CD4-positive, alpha-beta memory T cell (primary cell): Measurements from ENCODE around the gene CDC37L1. TPM values are rescaled to one million over a fixed set of nuclear protein-coding genes. Genes with fewer than 3 reads are reported as not detected.
A peak's percentile ranks its signal among the peaks of the same experiment; 100 is the strongest.

Experiments used
- CTCF ChIA-PET: fragments of 350-600 bp; sonication (Branson Sonifier 250); formaldehyde crosslinking; loops from one replicate; lab custom pipeline; 2021; ENCODE audit warnings: inconsistent platforms; ENCODE audit not compliant: partially characterized antibody; lab: Charles Lee
- POLR2A ChIA-PET: fragments of 350-600 bp; sonication (Branson Sonifier 250); formaldehyde crosslinking; loops from one replicate; lab custom pipeline; 2021; ENCODE audit not compliant: partially characterized antibody; lab: Charles Lee
- DNase-seq, 5 donors: peaks; one replicate each; pipeline versions ENCODE4 v3.0.0 to v3.0.0-alpha.2; 2020 to 2022; ENCODE audit warnings: mixed read lengths in 1 of 5
- H3K27ac ChIP-seq: one replicate; pipeline ENCODE4 v1.7.0; 2013; ENCODE audit warnings: low read depth, low read length
- H3K27me3 ChIP-seq: 2 replicates; pipeline ENCODE4 v1.7.0; 2013; ENCODE audit warnings: mild to moderate bottlenecking, low read length, moderate library complexity; ENCODE audit not compliant: insufficient read depth
- H3K36me3 ChIP-seq: 2 replicates; pipeline ENCODE4 v1.7.0; 2013; ENCODE audit warnings: mild to moderate bottlenecking, low read length, moderate library complexity; ENCODE audit not compliant: insufficient read depth
- H3K4me1 ChIP-seq: 2 replicates; pipeline ENCODE4 v1.7.0; 2013; ENCODE audit warnings: mild to moderate bottlenecking, low read length, moderate library complexity; ENCODE audit not compliant: insufficient read depth
- H3K4me3 ChIP-seq, 2 donors: one replicate each; pipeline ENCODE4 v1.7.0; 2013; ENCODE audit warnings: low read length in 2 of 2, mild to moderate bottlenecking in 1 of 2
- H3K9me3 ChIP-seq, 2 donors: one replicate each; pipeline ENCODE4 v1.7.0; 2013; ENCODE audit warnings: low read length in 2 of 2, control low read depth in 1 of 2; ENCODE audit not compliant: control insufficient read depth in 1 of 2
- H3K27ac Mint-ChIP-seq, 7 donors: one replicate each; pipeline ENCODE4 v1.8.0; 2020 to 2021; ENCODE audit warnings: mixed read lengths in 7 of 7, mild to moderate bottlenecking in 6 of 7, inconsistent platforms in 3 of 7, moderate library complexity in 3 of 7
- H3K27me3 Mint-ChIP-seq, 2 donors: one replicate each; pipeline ENCODE4 v1.8.0; 2020 to 2021; ENCODE audit warnings: mixed read lengths in 2 of 2
- H3K36me3 Mint-ChIP-seq, 2 donors: one replicate each; pipeline ENCODE4 v1.8.0; 2020 to 2021; ENCODE audit warnings: mixed read lengths in 2 of 2, inconsistent platforms in 1 of 2, mild to moderate bottlenecking in 1 of 2
- H3K4me1 Mint-ChIP-seq, 4 donors: one replicate each; pipeline ENCODE4 v1.8.0; 2020 to 2021; ENCODE audit warnings: mixed read lengths in 4 of 4, mild to moderate bottlenecking in 1 of 4
- H3K4me3 Mint-ChIP-seq, 8 donors: one replicate each; pipeline ENCODE4 v1.8.0; 2020 to 2021; ENCODE audit warnings: mixed read lengths in 8 of 8, mild to moderate bottlenecking in 7 of 8, moderate library complexity in 6 of 8, inconsistent platforms in 3 of 8
- H3K9me3 Mint-ChIP-seq, 8 donors: one replicate each; pipeline ENCODE4 v1.8.0; 2020 to 2021; ENCODE audit warnings: mixed read lengths in 8 of 8, mild to moderate bottlenecking in 5 of 8, inconsistent platforms in 3 of 8, moderate library complexity in 1 of 8
- intact Hi-C: fragments of 100-400 bp; cut with micrococcal nuclease; formaldehyde crosslinking; loops from one replicate; pipeline ENCODE4 v1.15.1; 2023
- polyA plus RNA-seq, 2 donors: library from polyadenylated mRNA; unstranded; fragments of 300-500 nt; fragmentation: Illumina TruSeq; gene quantifications; one replicate each; pipeline ENCODE4 v1.2.3, GENCODE V29; 2021
- total RNA-seq, 2 experiments: library from RNA; stranded (reverse); gene quantifications; one replicate each; pipeline ENCODE4 v1.2.3, GENCODE V29; 2021

CDC37L1 gene
- total and polyA plus RNA-seq, 4 experiments from 2014 or later, result 15.8 to 27.8 (median 22.5) TPM

DNA sequence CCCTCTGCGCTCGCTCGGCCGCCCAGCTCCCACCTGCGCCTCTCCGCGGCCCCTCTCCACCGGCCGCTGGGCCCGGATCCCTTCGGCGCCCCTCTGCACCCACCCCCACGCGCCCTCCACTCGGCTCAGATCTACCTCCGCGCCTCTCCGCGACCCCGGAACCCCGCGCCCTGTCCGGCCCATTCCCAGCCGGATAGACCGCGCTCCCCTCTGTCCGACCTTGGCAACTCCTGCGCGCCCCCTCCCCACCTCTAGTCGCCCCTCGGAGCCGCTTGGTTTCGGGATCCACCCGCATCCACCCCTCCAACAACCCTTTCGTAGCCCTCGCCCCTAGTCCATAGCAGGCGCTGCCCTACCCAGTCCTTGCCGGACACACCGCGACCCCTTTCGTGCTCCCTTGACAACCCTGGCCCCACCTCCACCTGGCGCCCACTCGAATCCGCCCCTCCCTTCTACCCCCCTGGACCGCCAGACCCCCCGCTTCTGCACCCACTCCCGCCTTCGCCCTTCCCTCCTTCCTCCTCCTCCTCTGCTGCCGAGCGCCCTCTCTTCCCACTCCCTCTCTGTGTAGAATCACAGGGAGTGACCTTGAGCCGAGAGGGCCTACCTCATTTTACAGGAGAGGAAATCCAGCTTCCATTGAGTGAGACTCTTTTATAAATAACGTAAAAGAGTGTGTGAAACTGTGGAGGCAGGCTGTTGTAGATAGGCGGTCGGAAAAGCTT lies 62.2 kb downstream of the CDC37L1 start:
- H3K4me3 ChIP-seq, result peak overlapping the region; percentile 19 to 79
- H3K27me3 Mint-ChIP-seq, result no peaks in the 10 kb centered on the region
- no peaks in the 10 kb centered on the region for H3K9me3 ChIP-seq
- peak overlapping the region; percentile 65 to 94 (median 86) for H3K27ac Mint-ChIP-seq
- ChIA-PET POLR2A (interaction anchor here (0.8 to 3.8 kb wide), 25 partner anchors 8 to 1672 kb away, joined by 3 to 44 read pairs (median 7); partner anchors contain the start of genes CDC37L1, JAK2, PLGRKT and PLPP6), CTCF (interaction anchor here (0.7 to 10.9 kb wide), 6 partner anchors 9 to 137 kb away, joined by 3 to 152 read pairs (median 6); partner anchors contain the start of gene PLPP6)
- H3K4me1 ChIP-seq, result peaks cover 29% of the 10 kb centered on the region
- H3K27ac ChIP-seq, result peak overlapping the region; percentile 78
- H3K9me3 Mint-ChIP-seq, result no peaks in the 10 kb centered on the region
- no peaks in the 10 kb centered on the region for H3K36me3 ChIP-seq
- H3K4me1 Mint-ChIP-seq, result peaks cover 17 to 40% (median 30%) of the 10 kb centered on the region in 4 donors
- intact Hi-C loops, result loop anchor here (1.0 to 5.0 kb wide), 8 partner anchors 17 to 1214 kb away; partner anchors contain the start of genes CDC37L1, JAK2, PLGRKT and PLPP6
- peak in 4 of 5 donors; percentile 6 to 40 (median 14) for DNase-seq
- no peaks in the 10 kb centered on the region for H3K27me3 ChIP-seq
- H3K36me3 Mint-ChIP-seq, result peaks cover 0 to 7% of the 10 kb centered on the region in 2 donors
- H3K4me3 Mint-ChIP-seq, result peak overlapping the region; percentile 81 to 97 (median 92)

DNA sequence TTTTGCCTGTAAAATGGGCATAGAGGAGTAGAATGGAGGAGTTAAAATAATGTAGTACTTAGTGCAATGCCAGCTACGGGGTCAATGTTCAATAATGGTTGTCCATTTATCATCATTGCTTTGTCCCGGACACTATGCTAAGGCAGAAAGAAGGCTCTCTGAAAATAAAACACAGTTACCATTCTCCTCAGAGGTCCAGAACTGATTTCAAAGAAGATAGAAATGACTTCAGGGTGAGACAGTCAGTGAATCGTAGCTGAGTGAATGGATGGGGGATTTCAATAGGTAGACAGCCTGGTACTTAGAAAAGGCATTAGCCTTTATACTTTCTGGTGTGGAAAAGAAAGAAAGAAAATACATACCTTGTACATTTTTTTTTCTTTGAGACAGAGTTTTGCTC lies 62.9 kb downstream of the CDC37L1 start:
- no peak for DNase-seq
- ChIA-PET CTCF (interaction anchor here (0.7 to 10.9 kb wide), 4 partner anchors 8 to 138 kb away, joined by 3 to 152 read pairs (median 13); no protein-coding TSS in a partner anchor), POLR2A (interaction anchor here (1.0 to 3.8 kb wide), 9 partner anchors 7 to 886 kb away, joined by 3 to 44 read pairs (median 10); partner anchors contain the start of genes CDC37L1, JAK2, PLGRKT and RCL1)
- no peak overlapping the region for H3K27ac ChIP-seq
- Mint-ChIP-seq H3K4me3 (peak overlapping the region; percentile 80 to 97 (median 92)), H3K27me3 (no peaks in the 10 kb centered on the region), H3K36me3 (peaks cover 0 to 7% of the 10 kb centered on the region in 2 donors), H3K4me1 (peaks cover 19 to 36% (median 29%) of the 10 kb centered on the region in 4 donors), H3K9me3 (no peaks in the 10 kb centered on the region), H3K27ac (peak overlapping the region; percentile 65 to 94 (median 86))
- H3K9me3 ChIP-seq, result no peaks in the 10 kb centered on the region
- no peak overlapping the region for H3K4me3 ChIP-seq
- no peaks in the 10 kb centered on the region for H3K27me3 ChIP-seq
- intact Hi-C loops, result loop anchor here (5.0 kb wide), 4 partner anchors 245 to 1215 kb away; partner anchors contain the start of genes JAK2, PLGRKT and RFX3
- H3K4me1 ChIP-seq, result peaks cover 27% of the 10 kb centered on the region
- H3K36me3 ChIP-seq, result no peaks in the 10 kb centered on the region

DNA sequence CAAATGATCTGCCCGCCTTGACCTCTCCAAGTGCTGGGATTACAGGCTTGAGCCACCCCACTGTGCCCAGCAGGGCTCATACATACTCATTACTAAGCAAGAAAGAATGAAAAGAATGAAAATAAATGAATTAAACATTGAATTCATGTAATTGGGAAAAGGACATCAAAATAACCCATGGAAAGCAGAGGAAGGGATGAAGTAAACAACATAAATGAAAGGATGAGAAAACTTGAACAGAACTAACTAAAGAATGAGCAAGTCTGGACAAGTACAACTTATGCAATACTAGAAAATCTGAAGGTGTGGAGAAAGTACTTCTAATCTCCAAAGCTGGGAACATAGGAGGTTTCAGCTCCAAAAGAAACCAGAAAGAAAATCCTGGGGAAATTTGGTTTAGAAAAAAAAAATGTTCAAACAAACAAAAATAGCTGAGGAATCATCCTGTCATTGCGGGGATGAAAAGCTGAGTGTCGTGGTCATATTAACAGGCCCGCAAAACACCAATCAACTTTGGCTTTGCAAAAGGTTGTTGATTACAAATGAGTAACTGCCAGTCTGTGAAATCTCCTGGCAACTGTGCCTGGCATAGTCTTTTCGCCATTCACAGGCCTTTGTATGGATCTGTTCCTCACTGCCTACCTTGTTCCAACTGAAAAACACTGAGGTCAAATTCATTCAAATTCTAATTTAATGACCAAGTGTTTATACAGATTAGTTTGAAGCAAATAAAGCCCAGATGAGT lies 63.9 kb downstream of the CDC37L1 start:
- H3K4me3 ChIP-seq, result no peak overlapping the region
- intact Hi-C loops, result loop anchor here (5.0 kb wide), 4 partner anchors 244 to 1216 kb away; partner anchors contain the start of genes JAK2, PLGRKT and RFX3
- Mint-ChIP-seq H3K27ac (peak overlapping the region in 2 of 7 donors; percentile 65 to 75), H3K4me3 (peak overlapping the region in 5 of 8 donors; percentile 44 to 91 (median 69)), H3K9me3 (no peaks in the 10 kb centered on the region), H3K36me3 (peaks cover 0 to 7% of the 10 kb centered on the region in 2 donors), H3K4me1 (peaks cover 18 to 30% (median 26%) of the 10 kb centered on the region in 4 donors), H3K27me3 (no peaks in the 10 kb centered on the region)
- no peak for DNase-seq
- no peak overlapping the region for H3K27ac ChIP-seq
- no peaks in the 10 kb centered on the region for H3K27me3 ChIP-seq
- no peaks in the 10 kb centered on the region for H3K9me3 ChIP-seq
- peaks cover 23% of the 10 kb centered on the region for H3K4me1 ChIP-seq
- no peaks in the 10 kb centered on the region for H3K36me3 ChIP-seq
- CTCF ChIA-PET, result interaction anchor here (1.1 to 10.9 kb wide), 3 partner anchors 15 to 857 kb away, joined by 3 to 152 read pairs (median 3); no protein-coding TSS in a partner anchor
- POLR2A ChIA-PET, result interaction anchor here (0.7 to 3.8 kb wide), 3 partner anchors 50 to 81 kb away, joined by 4 to 44 read pairs (median 33); partner anchors contain the start of genes CDC37L1, PLPP6 and RCL1

DNA sequence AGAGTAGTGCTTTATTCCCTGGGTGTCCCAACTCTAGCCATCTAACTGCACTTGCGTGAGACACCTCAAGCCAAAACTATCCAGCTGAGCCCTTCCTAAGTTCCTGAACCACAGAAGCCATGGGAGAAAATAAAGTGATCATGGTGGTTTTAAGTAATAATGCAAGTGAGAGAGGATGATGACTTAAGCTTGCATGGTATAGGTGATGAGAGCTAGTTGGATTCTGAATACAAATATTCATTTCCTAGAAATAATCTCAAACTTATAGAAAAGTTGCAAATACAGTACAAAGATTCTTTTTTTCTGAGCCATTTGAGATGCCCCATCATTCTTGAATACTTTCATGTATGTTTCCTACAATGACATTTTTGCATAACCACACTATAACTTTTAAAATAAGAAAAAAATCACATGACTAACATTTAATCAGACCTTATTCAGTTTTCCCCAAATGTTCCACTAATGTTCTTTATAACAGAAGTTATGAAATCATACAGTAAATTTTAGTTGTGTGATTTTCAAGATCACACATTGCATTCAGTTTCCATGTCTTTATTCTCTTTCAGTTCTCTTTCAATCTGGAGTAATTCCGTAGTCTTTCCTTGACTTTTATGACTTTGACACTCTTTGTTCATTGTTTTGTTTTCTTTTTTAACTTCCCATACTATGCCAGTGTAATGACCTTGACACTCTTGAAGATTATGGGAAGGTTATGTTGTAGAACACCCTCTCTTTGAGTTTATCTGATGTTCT lies 67.1 kb downstream of the CDC37L1 start:
- no peaks in the 10 kb centered on the region for H3K27me3 ChIP-seq
- no peak overlapping the region for H3K4me3 ChIP-seq
- no peaks in the 10 kb centered on the region for H3K36me3 ChIP-seq
- H3K36me3 Mint-ChIP-seq, result peaks cover 0 to 1% of the 10 kb centered on the region in 2 donors
- H3K4me1 ChIP-seq, result peaks cover 5% of the 10 kb centered on the region
- no peak overlapping the region for H3K27ac ChIP-seq
- H3K9me3 Mint-ChIP-seq, result no peaks in the 10 kb centered on the region
- H3K9me3 ChIP-seq, result no peaks in the 10 kb centered on the region
- no peaks in the 10 kb centered on the region for H3K27me3 Mint-ChIP-seq
- intact Hi-C loops, result no loop called here
- peaks cover 11 to 13% (median 12%) of the 10 kb centered on the region in 4 donors for H3K4me1 Mint-ChIP-seq
- peak overlapping the region in 2 of 7 donors; percentile 7 to 58 for H3K27ac Mint-ChIP-seq
- DNase-seq, result no peak
- CTCF ChIA-PET, result interaction anchor here (1.4 to 10.9 kb wide), 3 partner anchors 9 to 19 kb away, joined by 3 to 152 read pairs (median 5); no protein-coding TSS in a partner anchor
- POLR2A ChIA-PET, result no interaction called here
- no peak overlapping the region for H3K4me3 Mint-ChIP-seq

DNA sequence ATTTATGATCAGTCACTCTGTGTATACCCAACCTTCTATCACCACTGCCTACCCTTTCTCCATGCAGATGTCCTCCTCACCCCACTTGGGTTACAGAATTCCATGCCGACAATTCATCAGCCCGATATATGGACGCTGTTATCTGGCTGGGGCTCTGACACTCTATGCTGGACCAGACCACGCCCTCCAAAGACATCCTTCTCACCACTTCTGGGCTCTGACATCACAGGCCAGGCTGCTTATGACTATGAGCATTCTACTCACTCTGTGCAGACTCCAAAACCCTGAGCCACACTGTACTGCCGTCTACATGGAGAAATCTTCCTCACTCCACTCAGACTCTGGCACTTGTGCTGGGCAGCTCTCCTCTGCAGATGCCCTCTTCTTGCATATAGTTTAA lies 69.2 kb downstream of the CDC37L1 start:
- Mint-ChIP-seq H3K27me3 (no peaks in the 10 kb centered on the region), H3K27ac (no peak overlapping the region), H3K4me1 (peaks cover 4 to 7% (median 5%) of the 10 kb centered on the region in 4 donors), H3K9me3 (no peaks in the 10 kb centered on the region), H3K4me3 (no peak overlapping the region), H3K36me3 (no peaks in the 10 kb centered on the region)
- Histone ChIP-seq H3K27ac (no peak overlapping the region), H3K36me3 (no peaks in the 10 kb centered on the region), H3K27me3 (no peaks in the 10 kb centered on the region), H3K9me3 (no peaks in the 10 kb centered on the region), H3K4me1 (no peaks in the 10 kb centered on the region), H3K4me3 (no peak overlapping the region)
- intact Hi-C loops, result no loop called here
- no peak for DNase-seq
- ChIA-PET POLR2A (interaction anchor here (1.9 kb wide), 1 partner anchor 8 kb away, joined by 10 read pairs; the partner anchor contains the start of gene AK3), CTCF (interaction anchor here (0.8 to 16.6 kb wide), 6 partner anchors 7 to 852 kb away, joined by 3 to 249 read pairs (median 16); partner anchors contain the start of genes AK3 and JAK2)

DNA sequence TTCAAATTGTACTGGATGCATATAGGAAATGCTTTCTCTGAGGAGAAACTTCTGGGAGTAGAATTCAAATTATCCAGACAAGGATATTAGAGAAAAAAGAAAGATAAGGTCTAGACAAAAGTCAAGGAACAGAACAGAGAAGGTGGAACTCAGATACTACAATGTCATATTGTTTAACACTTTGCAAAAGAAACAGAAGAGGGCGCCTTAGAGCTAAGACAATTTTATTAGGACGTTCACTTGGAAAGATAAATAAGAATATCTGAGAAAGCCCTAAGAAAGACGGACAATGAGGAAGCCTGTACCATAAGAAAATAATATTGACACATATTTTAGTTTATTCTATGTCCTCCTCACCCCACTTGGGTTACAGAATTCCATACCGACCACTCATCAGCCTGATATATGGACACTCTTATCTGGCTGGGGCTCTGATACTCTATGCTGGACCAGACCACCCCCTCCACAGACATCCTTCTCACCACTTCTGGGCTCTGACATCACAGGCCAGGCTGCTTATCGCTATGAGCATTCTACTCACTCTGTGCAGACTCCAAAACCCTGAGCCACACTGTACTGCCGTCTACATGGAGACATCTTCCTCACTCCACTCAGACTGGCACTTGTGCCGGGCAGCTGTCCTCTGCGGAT lies 70.8 kb downstream of the CDC37L1 start:
- POLR2A ChIA-PET, result interaction anchor here (1.3 to 1.9 kb wide), 3 partner anchors 9 to 82 kb away, joined by 3 to 10 read pairs (median 3); partner anchors contain the start of gene AK3
- H3K9me3 ChIP-seq, result no peaks in the 10 kb centered on the region

More for the DNA sequence above, 70.8 kb downstream of the CDC37L1 start:
- no peak overlapping the region for H3K4me3 ChIP-seq
- no peaks in the 10 kb centered on the region for H3K27me3 Mint-ChIP-seq
- H3K36me3 ChIP-seq, result no peaks in the 10 kb centered on the region
- intact Hi-C loops, result loop anchor here (1.0 kb wide), 1 partner anchor 146 kb away; no protein-coding TSS in a partner anchor
- no peak overlapping the region for H3K27ac ChIP-seq
- H3K4me1 Mint-ChIP-seq, result peaks cover 4 to 7% (median 5%) of the 10 kb centered on the region in 4 donors
- no peaks in the 10 kb centered on the region for H3K9me3 Mint-ChIP-seq
- no peaks in the 10 kb centered on the region for H3K36me3 Mint-ChIP-seq
- no peak overlapping the region for H3K27ac Mint-ChIP-seq
- no peaks in the 10 kb centered on the region for H3K4me1 ChIP-seq
- CTCF ChIA-PET, result interaction anchor here (0.7 to 16.6 kb wide), 12 partner anchors 8 to 851 kb away, joined by 3 to 249 read pairs (median 4); partner anchors contain the start of genes AK3 and JAK2
- peak in 4 of 5 donors; percentile 29 to 42 (median 32) for DNase-seq
- no peaks in the 10 kb centered on the region for H3K27me3 ChIP-seq
- H3K4me3 Mint-ChIP-seq, result no peak overlapping the region
